HepG2 (cell line): Measurements from ENCODE around the gene PPP1CA. TPM values are rescaled to one million over a fixed set of nuclear protein-coding genes. Genes with fewer than 3 reads are reported as not detected.

Source experiments
- CCDC6 ChIP-seq: sonication (generic); formaldehyde crosslinking; IDR thresholded peaks from 2 replicates; pipeline ENCODE4 v1.8.1; 2022; ENCODE audit warnings: mild to moderate bottlenecking, missing genetic modification reagents, moderate library complexity
- DPF2 ChIP-seq: sonication (generic); formaldehyde crosslinking; IDR thresholded peaks from 2 replicates; pipeline ENCODE4 v1.4.0; 2020; ENCODE audit warnings: mild to moderate bottlenecking, low read depth, missing genetic modification reagents, borderline replicate concordance
- FOXP1 ChIP-seq, 2 experiments: fragments of 450-650 bp in 1 of 2; IDR thresholded peaks; 2 replicates each; pipeline ENCODE4 v1.6.1; 2017 to 2018; ENCODE audit warnings: antibody characterized with exemption in 1 of 2
- HBP1 ChIP-seq: IDR thresholded peaks from 2 replicates; pipeline ENCODE4 v1.6.1; 2016; ENCODE audit warnings: low read depth, control low read depth
- SRF ChIP-seq: IDR thresholded peaks from 2 replicates; pipeline ENCODE4 v1.6.1; 2011; ENCODE audit warnings: mild to moderate bottlenecking, low read depth, low read length, moderate library complexity
- ZEB1 ChIP-seq: IDR thresholded peaks from 2 replicates; pipeline ENCODE4 v1.6.1; 2012; ENCODE audit warnings: mild to moderate bottlenecking, low read depth, inconsistent platforms; ENCODE audit not compliant: insufficient replicate concordance
- ZFX ChIP-seq: sonication (generic); formaldehyde crosslinking; IDR thresholded peaks from 2 replicates; pipeline ENCODE4 v1.4.0; 2020; ENCODE audit warnings: mild to moderate bottlenecking, low read depth, missing genetic modification reagents, moderate library complexity
- ZNF205 ChIP-seq: IDR thresholded peaks from 2 replicates; pipeline ENCODE4 v1.6.1; 2018; ENCODE audit warnings: missing biosample characterization, missing genetic modification reagents
- ZNF367 ChIP-seq: sonication (generic); formaldehyde crosslinking; IDR thresholded peaks from 2 replicates; pipeline ENCODE4 v1.4.0; 2020; ENCODE audit warnings: missing genetic modification reagents, borderline replicate concordance
- ZNF605 ChIP-seq: sonication (generic); formaldehyde crosslinking; IDR thresholded peaks from 2 replicates; pipeline ENCODE4 v1.8.0; 2022; ENCODE audit warnings: mild to moderate bottlenecking, missing genetic modification reagents
- ZNF672 ChIP-seq: sonication (generic); formaldehyde crosslinking; IDR thresholded peaks from 2 replicates; pipeline ENCODE4 v1.8.1; 2022; ENCODE audit warnings: missing genetic modification reagents
- ZNF687 ChIP-seq: sonication (generic); formaldehyde crosslinking; IDR thresholded peaks from 2 replicates; pipeline ENCODE4 v1.5.1; 2020; ENCODE audit warnings: mild to moderate bottlenecking, missing genetic modification reagents, moderate library complexity
- ZNF841 ChIP-seq: sonication (generic); formaldehyde crosslinking; IDR thresholded peaks from 2 replicates; pipeline ENCODE4 v1.8.1; 2023; ENCODE audit warnings: missing genetic modification reagents, borderline replicate concordance
- polyA plus RNA-seq, 8 experiments: library from polyadenylated mRNA; depleted of rRNA in 3 of 8; stranded (reverse) in 7 of 8; unstranded in 1 of 8; fragments of >200 nt; fragmentation: Illumina TruSeq in 4 of 8; extraction: Trizol in 4 of 8; gene quantifications; 2 replicates each; pipeline versions ENCODE4 v1.2.1 to v1.2.3, GENCODE V29; 2011 to 2016; ENCODE audit warnings: low read depth in 4 of 8, missing spikeins in 1 of 8, mixed read lengths in 1 of 8; ENCODE audit not compliant: insufficient read depth in 1 of 8
- total RNA-seq, 5 experiments: library from RNA; depleted of rRNA; stranded (reverse); fragments of >200 nt; fragmentation: Illumina TruSeq; extraction: Trizol; gene quantifications; 2 replicates each; pipeline ENCODE4 v1.2.3, GENCODE V29; 2016; ENCODE audit warnings: low read depth in 1 of 5
- TF ChIP-seq, protein P1 (sequence below): sonication (generic); formaldehyde crosslinking; IDR thresholded peaks from 2 replicates; pipeline ENCODE4 v1.9.0; 2022; ENCODE audit warnings: low read depth, missing genetic modification reagents
- TF ChIP-seq, protein P2 (sequence below): sonication (generic); formaldehyde crosslinking; IDR thresholded peaks from 2 replicates; pipeline ENCODE4 v1.5.0; 2020; ENCODE audit warnings: mild to moderate bottlenecking, missing genetic modification reagents, borderline replicate concordance

The PPP1CA gene
- total and polyA plus RNA-seq, 2 of the 13 experiments (the other 11 are each of a cell fraction or from before 2014, with no cell fraction given) = 149 to 170 TPM

- TF ChIP-seq ZNF672 (CRISPR knock-in tag) (no peak), ZNF205 (CRISPR knock-in tag) (no peak), CCDC6 (peak; percentile 89; the same call in 1 of the 2 replicates), ZNF687 (CRISPR knock-in tag) (peak; percentile 69), FOXP1 (IDR thresholded peaks at IDR 0.05) (no peak), FOXP1 (CRISPR knock-in tag; IDR thresholded peaks at IDR 0.05) (no peak), ZNF841 (CRISPR knock-in tag) (no peak), ZEB1 (no peak), DPF2 (no peak), ZNF367 (CRISPR knock-in tag) (peak; percentile 19; the same call in 1 of the 2 replicates), SRF (no peak), ZFX (peak; percentile 85), ZNF605 (CRISPR knock-in tag) (no peak), HBP1 (0 out of 2 replicates have a peak, but pooled peaks have one; percentile 55)
- TF ChIP-seq, protein P1, sequence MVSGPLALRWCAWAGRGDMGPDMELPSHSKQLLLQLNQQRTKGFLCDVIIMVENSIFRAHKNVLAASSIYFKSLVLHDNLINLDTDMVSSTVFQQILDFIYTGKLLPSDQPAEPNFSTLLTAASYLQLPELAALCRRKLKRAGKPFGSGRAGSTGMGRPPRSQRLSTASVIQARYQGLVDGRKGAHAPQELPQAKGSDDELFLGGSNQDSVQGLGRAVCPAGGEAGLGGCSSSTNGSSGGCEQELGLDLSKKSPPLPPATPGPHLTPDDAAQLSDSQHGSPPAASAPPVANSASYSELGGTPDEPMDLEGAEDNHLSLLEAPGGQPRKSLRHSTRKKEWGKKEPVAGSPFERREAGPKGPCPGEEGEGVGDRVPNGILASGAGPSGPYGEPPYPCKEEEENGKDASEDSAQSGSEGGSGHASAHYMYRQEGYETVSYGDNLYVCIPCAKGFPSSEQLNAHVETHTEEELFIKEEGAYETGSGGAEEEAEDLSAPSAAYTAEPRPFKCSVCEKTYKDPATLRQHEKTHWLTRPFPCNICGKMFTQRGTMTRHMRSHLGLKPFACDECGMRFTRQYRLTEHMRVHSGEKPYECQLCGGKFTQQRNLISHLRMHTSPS (CRISPR knock-in tag) = no peak
- TF ChIP-seq, protein P2, sequence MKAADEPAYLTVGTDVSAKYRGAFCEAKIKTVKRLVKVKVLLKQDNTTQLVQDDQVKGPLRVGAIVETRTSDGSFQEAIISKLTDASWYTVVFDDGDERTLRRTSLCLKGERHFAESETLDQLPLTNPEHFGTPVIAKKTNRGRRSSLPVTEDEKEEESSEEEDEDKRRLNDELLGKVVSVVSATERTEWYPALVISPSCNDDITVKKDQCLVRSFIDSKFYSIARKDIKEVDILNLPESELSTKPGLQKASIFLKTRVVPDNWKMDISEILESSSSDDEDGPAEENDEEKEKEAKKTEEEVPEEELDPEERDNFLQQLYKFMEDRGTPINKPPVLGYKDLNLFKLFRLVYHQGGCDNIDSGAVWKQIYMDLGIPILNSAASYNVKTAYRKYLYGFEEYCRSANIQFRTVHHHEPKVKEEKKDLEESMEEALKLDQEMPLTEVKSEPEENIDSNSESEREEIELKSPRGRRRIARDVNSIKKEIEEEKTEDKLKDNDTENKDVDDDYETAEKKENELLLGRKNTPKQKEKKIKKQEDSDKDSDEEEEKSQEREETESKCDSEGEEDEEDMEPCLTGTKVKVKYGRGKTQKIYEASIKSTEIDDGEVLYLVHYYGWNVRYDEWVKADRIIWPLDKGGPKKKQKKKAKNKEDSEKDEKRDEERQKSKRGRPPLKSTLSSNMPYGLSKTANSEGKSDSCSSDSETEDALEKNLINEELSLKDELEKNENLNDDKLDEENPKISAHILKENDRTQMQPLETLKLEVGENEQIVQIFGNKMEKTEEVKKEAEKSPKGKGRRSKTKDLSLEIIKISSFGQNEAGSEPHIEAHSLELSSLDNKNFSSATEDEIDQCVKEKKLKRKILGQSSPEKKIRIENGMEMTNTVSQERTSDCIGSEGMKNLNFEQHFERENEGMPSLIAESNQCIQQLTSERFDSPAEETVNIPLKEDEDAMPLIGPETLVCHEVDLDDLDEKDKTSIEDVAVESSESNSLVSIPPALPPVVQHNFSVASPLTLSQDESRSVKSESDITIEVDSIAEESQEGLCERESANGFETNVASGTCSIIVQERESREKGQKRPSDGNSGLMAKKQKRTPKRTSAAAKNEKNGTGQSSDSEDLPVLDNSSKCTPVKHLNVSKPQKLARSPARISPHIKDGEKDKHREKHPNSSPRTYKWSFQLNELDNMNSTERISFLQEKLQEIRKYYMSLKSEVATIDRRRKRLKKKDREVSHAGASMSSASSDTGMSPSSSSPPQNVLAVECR (CRISPR knock-in tag) = peak; percentile 56; the same call in 1 of the 2 replicates
Measured at GRCh38 chr11:67420646-67421429, 19.2 kb upstream of the PPP1CA start (continued).
